Measurements from ENCODE around the gene TP53BP2.
"Not testable (repeated sequence)": the region's sequence is repeated elsewhere in the genome, so short reads cannot be mapped to it uniquely, and the experiment has no call there.

TP53BP2 gene

GRCh38 chr1:223824287-223824686, 21.5 kb downstream of the TP53BP2 start:
- ChIA-PET CTCF (interaction anchor here (0.7 kb wide), 1 partner anchor 75 kb away, joined by 3 read pairs; no protein-coding TSS in a partner anchor), POLR2A (ENCODE audit: low non-redundant PET) (no interaction called here)
- no peak overlapping the region for H3K27ac ChIP-seq
- no peak for DNase-seq (ENCODE audit: low spot score)
- TF ChIP-seq, protein P1, sequence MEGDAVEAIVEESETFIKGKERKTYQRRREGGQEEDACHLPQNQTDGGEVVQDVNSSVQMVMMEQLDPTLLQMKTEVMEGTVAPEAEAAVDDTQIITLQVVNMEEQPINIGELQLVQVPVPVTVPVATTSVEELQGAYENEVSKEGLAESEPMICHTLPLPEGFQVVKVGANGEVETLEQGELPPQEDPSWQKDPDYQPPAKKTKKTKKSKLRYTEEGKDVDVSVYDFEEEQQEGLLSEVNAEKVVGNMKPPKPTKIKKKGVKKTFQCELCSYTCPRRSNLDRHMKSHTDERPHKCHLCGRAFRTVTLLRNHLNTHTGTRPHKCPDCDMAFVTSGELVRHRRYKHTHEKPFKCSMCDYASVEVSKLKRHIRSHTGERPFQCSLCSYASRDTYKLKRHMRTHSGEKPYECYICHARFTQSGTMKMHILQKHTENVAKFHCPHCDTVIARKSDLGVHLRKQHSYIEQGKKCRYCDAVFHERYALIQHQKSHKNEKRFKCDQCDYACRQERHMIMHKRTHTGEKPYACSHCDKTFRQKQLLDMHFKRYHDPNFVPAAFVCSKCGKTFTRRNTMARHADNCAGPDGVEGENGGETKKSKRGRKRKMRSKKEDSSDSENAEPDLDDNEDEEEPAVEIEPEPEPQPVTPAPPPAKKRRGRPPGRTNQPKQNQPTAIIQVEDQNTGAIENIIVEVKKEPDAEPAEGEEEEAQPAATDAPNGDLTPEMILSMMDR (conservative IDR thresholded peaks at IDR 0.05; ENCODE audit: low read depth), result no peak

DNA sequence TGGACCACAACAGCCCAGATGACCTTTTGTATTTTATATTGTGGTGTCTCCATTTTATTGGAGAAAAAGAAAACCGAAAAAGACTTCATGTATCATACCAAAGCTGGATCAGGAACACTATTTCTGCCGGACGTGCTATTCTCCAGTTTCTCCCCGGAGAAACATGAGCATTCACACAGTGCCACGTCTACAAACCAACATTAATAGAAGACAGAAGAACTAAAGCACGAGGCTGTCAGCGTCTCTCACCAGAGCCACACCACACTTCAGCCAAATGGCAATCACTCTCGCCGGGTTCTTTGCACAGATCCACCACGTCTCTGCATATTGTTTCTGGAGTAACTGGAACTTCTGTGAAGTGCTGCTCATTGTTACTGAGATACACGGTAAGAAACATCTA, 24.8 kb downstream of the TP53BP2 start:
- ChIA-PET POLR2A (ENCODE audit: low non-redundant PET) (no interaction called here), CTCF (interaction anchor here (1.3 kb wide), 1 partner anchor 9 kb away, joined by 3 read pairs; no protein-coding TSS in a partner anchor)
- H3K27ac ChIP-seq, result no peak overlapping the region
- DNase-seq (ENCODE audit: low spot score), result no peak
- TF ChIP-seq, protein P1 (conservative IDR thresholded peaks at IDR 0.05; ENCODE audit: low read depth), result no peak

DNA sequence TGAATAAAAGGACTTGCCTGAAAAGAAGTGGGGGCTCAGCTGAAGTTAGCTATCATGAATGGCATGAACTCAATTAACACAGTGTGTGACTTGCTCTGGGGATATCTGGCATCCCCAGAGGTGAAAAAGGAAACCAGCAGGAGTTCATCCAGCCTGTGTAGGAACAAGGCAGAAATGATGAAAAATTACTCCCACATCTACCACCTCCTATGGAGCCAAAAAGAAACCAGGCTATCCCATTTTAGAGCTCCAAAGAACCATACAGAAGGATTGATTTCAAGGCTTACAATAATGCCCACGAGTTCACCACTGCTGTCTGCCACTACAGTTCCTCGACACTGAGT, 25.3 kb downstream of the TP53BP2 start:
- no peak for DNase-seq (ENCODE audit: low spot score)
- ChIA-PET CTCF (interaction anchor here (1.3 kb wide), 1 partner anchor 9 kb away, joined by 3 read pairs; no protein-coding TSS in a partner anchor), POLR2A (ENCODE audit: low non-redundant PET) (no interaction called here)
- H3K27ac ChIP-seq, result no peak overlapping the region
- TF ChIP-seq, protein P1 (conservative IDR thresholded peaks at IDR 0.05; ENCODE audit: low read depth), result no peak

GRCh38 chr1:223819730-223820514, 25.8 kb downstream of the TP53BP2 start:
- CTCF ChIA-PET, result interaction anchor here (1.3 kb wide), 1 partner anchor 8 kb away, joined by 3 read pairs; no protein-coding TSS in a partner anchor
- H3K27ac ChIP-seq, result peak overlapping the region; percentile 38; the same call in 1 of the 2 replicates
- TF ChIP-seq, protein P1 (conservative IDR thresholded peaks at IDR 0.05; ENCODE audit: low read depth), result no peak
- DNase-seq (ENCODE audit: low spot score), result no peak
- POLR2A ChIA-PET (ENCODE audit: low non-redundant PET), result no interaction called here

GRCh38 chr1:223817265-223817664, 28.5 kb downstream of the TP53BP2 start:
- DNase-seq (ENCODE audit: low spot score); POLR2A ChIA-PET (ENCODE audit: low non-redundant PET); H3K27ac ChIP-seq: not testable (repeated sequence)
- CTCF ChIA-PET, result interaction anchor here (0.7 kb wide), 1 partner anchor 32 kb away, joined by 3 read pairs; no protein-coding TSS in a partner anchor

GRCh38 chr1:223815865-223816264, 29.9 kb downstream of the TP53BP2 start:
- ChIA-PET POLR2A (ENCODE audit: low non-redundant PET) (no interaction called here), CTCF (interaction anchor here (0.7 to 0.9 kb wide), 2 partner anchors 10 to 30 kb away, joined by 3 to 6 read pairs; partner anchors contain the start of gene TP53BP2)
- H3K27ac ChIP-seq, result no peak overlapping the region
- TF ChIP-seq, protein P1 (conservative IDR thresholded peaks at IDR 0.05; ENCODE audit: low read depth), result no peak
- DNase-seq (ENCODE audit: low spot score), result peak; percentile 52

All from RWPE1 (cell line).